Neural cell (in vitro differentiated cells): ENCODE results near the gene BRD3. TPM values are rescaled to one million over a fixed set of nuclear protein-coding genes. Genes with fewer than 3 reads are reported as not detected.

Source experiments
- H2AFZ ChIP-seq: fragments of 200-600, 300-800 bp; sonication (generic), shearing (Covaris generic); 2 replicates; pipeline ENCODE4 v1.6.0; 2014; ENCODE audit warnings: low read depth, mild to moderate bottlenecking, antibody characterized with exemption, low read length, moderate library complexity
- H3F3A ChIP-seq: fragments of 200-600 bp; shearing (Covaris generic); 2 replicates; pipeline ENCODE4 v1.6.1; 2016; ENCODE audit warnings: mild to moderate bottlenecking, moderate library complexity, mixed read lengths, antibody characterized with exemption, low read length; ENCODE audit not compliant: insufficient read depth, poor library complexity, severe bottlenecking
- H3K27ac ChIP-seq: fragments of 200-600, 300-800 bp; sonication (generic), shearing (Covaris generic); 2 replicates; pipeline ENCODE4 v1.5.1; 2014; ENCODE audit warnings: mild to moderate bottlenecking, low read length, moderate library complexity
- H3K27me3 ChIP-seq: fragments of 300-800, 200-600 bp; sonication (generic), shearing (Covaris generic); 2 replicates; pipeline ENCODE4 v1.6.0; 2014; ENCODE audit warnings: mild to moderate bottlenecking, low read depth, low read length, moderate library complexity; ENCODE audit not compliant: insufficient read depth
- H3K36me3 ChIP-seq: fragments of 300-800, 200-600 bp; sonication (generic), shearing (Covaris generic); 2 replicates; pipeline ENCODE4 v1.5.1; 2014; ENCODE audit warnings: mild to moderate bottlenecking, antibody characterized with exemption, low read length, moderate library complexity; ENCODE audit not compliant: insufficient read depth
- H3K4me2 ChIP-seq: fragments of 300-800, 200-600 bp; sonication (generic), shearing (Covaris generic); 2 replicates; pipeline ENCODE4 v1.6.0; 2014; ENCODE audit warnings: mild to moderate bottlenecking, low read length
- H3K4me3 ChIP-seq: fragments of 300-800, 200-600 bp; sonication (generic), shearing (Covaris generic); 2 replicates; pipeline ENCODE4 v1.5.1; 2014; ENCODE audit warnings: mild to moderate bottlenecking, low read length, moderate library complexity
- H3K79me2 ChIP-seq: fragments of 200-600 bp; shearing (Covaris generic); replicated peaks from 2 replicates; pipeline ENCODE4 v1.6.0; 2014; ENCODE audit warnings: mild to moderate bottlenecking, low read length, moderate library complexity; ENCODE audit not compliant: insufficient read depth
- H3K9ac ChIP-seq: fragments of 300-800, 200-600 bp; sonication (generic), shearing (Covaris generic); 2 replicates; pipeline ENCODE4 v1.6.1; 2016; ENCODE audit warnings: mild to moderate bottlenecking, low read length, mixed read lengths
- H3K9me2 ChIP-seq: fragments of 200-600 bp; shearing (Covaris generic); 2 replicates; pipeline ENCODE4 v1.6.1; 2016; ENCODE audit warnings: mild to moderate bottlenecking, low read length, mixed read lengths; ENCODE audit not compliant: insufficient read depth
- H3K9me3 ChIP-seq: fragments of 200-600, 300-800 bp; sonication (generic), shearing (Covaris generic); 2 replicates; pipeline ENCODE4 v1.6.1; 2016; ENCODE audit warnings: mild to moderate bottlenecking, mixed run types, low read length, moderate library complexity, mixed read lengths
- H4K20me1 ChIP-seq: fragments of 200-600 bp; shearing (Covaris generic); 2 replicates; pipeline ENCODE4 v1.6.1; 2016; ENCODE audit warnings: mild to moderate bottlenecking, mixed run types; ENCODE audit not compliant: insufficient read depth
- EP300 ChIP-seq: fragments of 450-650 bp; conservative IDR thresholded peaks from 2 replicates; pipeline ENCODE4 v1.6.1; 2014; ENCODE audit warnings: antibody characterized with exemption, mild to moderate bottlenecking, moderate library complexity; ENCODE audit not compliant: poor library complexity, severe bottlenecking
- EZH2 ChIP-seq: fragments of 200-600, 300-800 bp; shearing (Covaris generic), sonication (generic); IDR thresholded peaks from 2 replicates; pipeline ENCODE4 v1.6.1; 2014; ENCODE audit warnings: antibody characterized with exemption, low read length, borderline replicate concordance, mild to moderate bottlenecking; ENCODE audit not compliant: insufficient read depth, poor library complexity, severe bottlenecking
- MXI1 ChIP-seq: fragments of 450-650 bp; conservative IDR thresholded peaks from 2 replicates; pipeline ENCODE4 v1.6.1; 2014; ENCODE audit warnings: antibody characterized with exemption, mild to moderate bottlenecking; ENCODE audit not compliant: poor library complexity, severe bottlenecking
- POLR2AphosphoS5 ChIP-seq: IDR thresholded peaks from 2 replicates; pipeline ENCODE4 v1.6.1; 2012
- RAD21 ChIP-seq: fragments of 450-650 bp; conservative IDR thresholded peaks from 2 replicates; pipeline ENCODE4 v1.6.1; 2014; ENCODE audit warnings: antibody characterized with exemption, mild to moderate bottlenecking, moderate library complexity
- SMC3 ChIP-seq: fragments of 450-650 bp; conservative IDR thresholded peaks from 2 replicates; pipeline ENCODE4 v1.6.1; 2014; ENCODE audit warnings: antibody characterized with exemption, mild to moderate bottlenecking, moderate library complexity; ENCODE audit not compliant: poor library complexity
- TAF1 ChIP-seq: IDR thresholded peaks from 2 replicates; pipeline ENCODE4 v1.6.1; 2012; ENCODE audit warnings: low read depth
- polyA plus RNA-seq: library from polyadenylated mRNA; depleted of rRNA; stranded (reverse); fragments of >200 nt; gene quantifications from 2 replicates; pipeline ENCODE4 v1.2.3, GENCODE V29; 2014
- TF ChIP-seq, protein P1 (sequence below): IDR thresholded peaks from 2 replicates; pipeline ENCODE4 v1.6.1; 2012; ENCODE audit warnings: borderline replicate concordance
- TF ChIP-seq, protein P2 (sequence below): fragments of 450-650 bp; IDR thresholded peaks from 2 replicates; pipeline ENCODE4 v1.5.1; 2014; ENCODE audit warnings: antibody characterized with exemption, mild to moderate bottlenecking, moderate library complexity; ENCODE audit not compliant: poor library complexity, severe bottlenecking

The BRD3 gene
- polyA plus RNA-seq, 1 donor from 2014 or later, result 17.6 TPM

DNA sequence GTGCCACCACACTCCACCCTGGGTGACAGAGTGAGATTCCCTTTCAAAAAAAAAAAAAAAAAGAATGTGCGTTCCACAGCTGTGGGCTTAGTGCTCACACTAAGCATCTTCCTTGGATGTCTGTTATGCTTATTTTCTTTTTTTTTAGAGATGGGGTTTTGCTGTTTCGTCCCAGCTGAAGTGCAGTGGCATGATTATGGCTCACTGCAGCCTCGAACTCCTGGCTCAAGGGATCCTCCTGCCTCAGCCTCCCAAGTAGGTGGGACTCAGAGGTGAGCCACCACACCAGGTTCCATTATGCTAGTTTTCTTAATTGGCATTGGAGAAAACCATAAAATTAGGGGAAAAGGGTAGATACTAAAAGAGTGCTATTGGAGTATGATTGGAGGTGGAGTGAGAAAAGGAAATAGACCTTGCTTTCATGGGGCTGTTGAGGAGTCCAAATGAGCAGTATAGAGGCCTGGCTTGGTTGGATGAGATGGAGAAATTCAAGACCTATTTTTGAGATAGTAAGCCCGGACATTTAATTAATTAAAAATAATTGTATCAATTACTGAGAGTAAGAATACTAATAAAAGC lies 43.5 kb downstream of the BRD3 start:
- Histone ChIP-seq H3K9me2 (no peaks in the 10 kb centered on the region), H3K27ac (peak overlapping the region; percentile 64), H4K20me1 (no peaks in the 10 kb centered on the region), H2AFZ (peak overlapping the region; percentile 11), H3K9me3 (no peaks in the 10 kb centered on the region), H3K79me2 (peaks cover 12% of the 10 kb centered on the region), H3K4me2 (peak overlapping the region; percentile 64), H3K36me3 (no peaks in the 10 kb centered on the region), H3F3A (no peaks in the 10 kb centered on the region), H3K9ac (peak overlapping the region; percentile 45), H3K4me3 (peak overlapping the region; percentile 53), H3K27me3 (no peaks in the 10 kb centered on the region)
- TF ChIP-seq, protein P1, sequence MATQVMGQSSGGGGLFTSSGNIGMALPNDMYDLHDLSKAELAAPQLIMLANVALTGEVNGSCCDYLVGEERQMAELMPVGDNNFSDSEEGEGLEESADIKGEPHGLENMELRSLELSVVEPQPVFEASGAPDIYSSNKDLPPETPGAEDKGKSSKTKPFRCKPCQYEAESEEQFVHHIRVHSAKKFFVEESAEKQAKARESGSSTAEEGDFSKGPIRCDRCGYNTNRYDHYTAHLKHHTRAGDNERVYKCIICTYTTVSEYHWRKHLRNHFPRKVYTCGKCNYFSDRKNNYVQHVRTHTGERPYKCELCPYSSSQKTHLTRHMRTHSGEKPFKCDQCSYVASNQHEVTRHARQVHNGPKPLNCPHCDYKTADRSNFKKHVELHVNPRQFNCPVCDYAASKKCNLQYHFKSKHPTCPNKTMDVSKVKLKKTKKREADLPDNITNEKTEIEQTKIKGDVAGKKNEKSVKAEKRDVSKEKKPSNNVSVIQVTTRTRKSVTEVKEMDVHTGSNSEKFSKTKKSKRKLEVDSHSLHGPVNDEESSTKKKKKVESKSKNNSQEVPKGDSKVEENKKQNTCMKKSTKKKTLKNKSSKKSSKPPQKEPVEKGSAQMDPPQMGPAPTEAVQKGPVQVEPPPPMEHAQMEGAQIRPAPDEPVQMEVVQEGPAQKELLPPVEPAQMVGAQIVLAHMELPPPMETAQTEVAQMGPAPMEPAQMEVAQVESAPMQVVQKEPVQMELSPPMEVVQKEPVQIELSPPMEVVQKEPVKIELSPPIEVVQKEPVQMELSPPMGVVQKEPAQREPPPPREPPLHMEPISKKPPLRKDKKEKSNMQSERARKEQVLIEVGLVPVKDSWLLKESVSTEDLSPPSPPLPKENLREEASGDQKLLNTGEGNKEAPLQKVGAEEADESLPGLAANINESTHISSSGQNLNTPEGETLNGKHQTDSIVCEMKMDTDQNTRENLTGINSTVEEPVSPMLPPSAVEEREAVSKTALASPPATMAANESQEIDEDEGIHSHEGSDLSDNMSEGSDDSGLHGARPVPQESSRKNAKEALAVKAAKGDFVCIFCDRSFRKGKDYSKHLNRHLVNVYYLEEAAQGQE, result no peak
- TF ChIP-seq EZH2, result no peak
- no peak for TF ChIP-seq EP300

DNA sequence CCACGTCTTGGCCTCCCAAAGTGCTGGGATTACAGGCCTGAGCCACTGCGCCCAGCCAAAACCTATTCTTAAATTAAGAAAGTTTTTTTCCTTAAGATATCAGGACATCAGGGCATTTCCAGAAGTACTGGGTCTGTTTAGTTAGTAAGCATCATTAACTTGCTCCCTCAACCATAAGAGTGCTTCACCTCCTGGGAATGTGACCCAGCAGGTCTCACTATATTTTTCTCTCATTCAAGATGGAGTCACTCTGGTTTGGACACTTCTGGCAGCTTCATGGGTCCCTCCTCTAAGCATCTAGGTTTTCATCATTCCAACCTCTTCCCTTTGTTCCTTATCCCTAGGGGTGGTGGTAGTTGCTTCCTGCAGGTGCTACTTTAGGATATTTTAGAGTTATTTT lies 52.9 kb downstream of the BRD3 start:
- no peak overlapping the region for H3K27ac ChIP-seq
- no peaks in the 10 kb centered on the region for H3K36me3 ChIP-seq
- no peak overlapping the region for H3K4me2 ChIP-seq
- H3K79me2 ChIP-seq, result no peaks in the 10 kb centered on the region
- H4K20me1 ChIP-seq, result no peaks in the 10 kb centered on the region
- H3K9me2 ChIP-seq, result no peaks in the 10 kb centered on the region
- no peaks in the 10 kb centered on the region for H3K27me3 ChIP-seq
- TF ChIP-seq EP300, result no peak
- TF ChIP-seq EZH2, result no peak
- no peak overlapping the region for H3K9ac ChIP-seq
- H2AFZ ChIP-seq, result no peak overlapping the region
- no peaks in the 10 kb centered on the region for H3F3A ChIP-seq
- no peak overlapping the region for H3K4me3 ChIP-seq
- H3K9me3 ChIP-seq, result no peaks in the 10 kb centered on the region

DNA sequence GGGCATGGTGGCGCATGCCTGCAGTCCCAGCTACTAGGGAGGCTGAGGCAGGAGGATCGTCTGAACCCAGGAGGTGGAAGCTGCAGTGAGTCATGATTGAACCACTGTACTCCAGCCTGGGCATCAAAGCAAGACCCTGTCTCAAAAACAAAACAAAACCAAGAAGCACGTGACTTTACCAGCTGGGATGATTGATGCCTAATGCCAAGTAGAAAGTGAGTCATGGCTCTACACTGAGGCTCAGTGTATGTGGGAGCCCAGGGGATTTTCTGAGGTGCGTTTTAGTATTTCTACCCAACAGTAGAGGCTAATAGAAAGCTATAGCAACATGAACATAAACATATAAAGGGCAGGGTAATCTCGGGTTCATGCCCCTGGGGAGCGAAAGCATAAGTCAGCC lies 56.4 kb downstream of the BRD3 start:
- Histone ChIP-seq H3K9me3 (no peaks in the 10 kb centered on the region), H3F3A (no peaks in the 10 kb centered on the region), H3K27ac (no peak overlapping the region), H3K27me3 (no peaks in the 10 kb centered on the region), H3K79me2 (no peaks in the 10 kb centered on the region), H3K9me2 (no peaks in the 10 kb centered on the region), H3K4me3 (no peak overlapping the region), H3K4me2 (no peak overlapping the region), H3K36me3 (no peaks in the 10 kb centered on the region), H3K9ac (no peak overlapping the region), H4K20me1 (no peaks in the 10 kb centered on the region), H2AFZ (no peak overlapping the region)
- no peak for TF ChIP-seq EP300
- TF ChIP-seq, protein P2, sequence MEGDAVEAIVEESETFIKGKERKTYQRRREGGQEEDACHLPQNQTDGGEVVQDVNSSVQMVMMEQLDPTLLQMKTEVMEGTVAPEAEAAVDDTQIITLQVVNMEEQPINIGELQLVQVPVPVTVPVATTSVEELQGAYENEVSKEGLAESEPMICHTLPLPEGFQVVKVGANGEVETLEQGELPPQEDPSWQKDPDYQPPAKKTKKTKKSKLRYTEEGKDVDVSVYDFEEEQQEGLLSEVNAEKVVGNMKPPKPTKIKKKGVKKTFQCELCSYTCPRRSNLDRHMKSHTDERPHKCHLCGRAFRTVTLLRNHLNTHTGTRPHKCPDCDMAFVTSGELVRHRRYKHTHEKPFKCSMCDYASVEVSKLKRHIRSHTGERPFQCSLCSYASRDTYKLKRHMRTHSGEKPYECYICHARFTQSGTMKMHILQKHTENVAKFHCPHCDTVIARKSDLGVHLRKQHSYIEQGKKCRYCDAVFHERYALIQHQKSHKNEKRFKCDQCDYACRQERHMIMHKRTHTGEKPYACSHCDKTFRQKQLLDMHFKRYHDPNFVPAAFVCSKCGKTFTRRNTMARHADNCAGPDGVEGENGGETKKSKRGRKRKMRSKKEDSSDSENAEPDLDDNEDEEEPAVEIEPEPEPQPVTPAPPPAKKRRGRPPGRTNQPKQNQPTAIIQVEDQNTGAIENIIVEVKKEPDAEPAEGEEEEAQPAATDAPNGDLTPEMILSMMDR, result no peak
- TF ChIP-seq MXI1, result no peak
- no peak for TF ChIP-seq TAF1
- no peak for TF ChIP-seq EZH2
- no peak for TF ChIP-seq SMC3
- no peak for TF ChIP-seq RAD21
- TF ChIP-seq POLR2AphosphoS5, result no peak
- TF ChIP-seq, protein P1, result no peak
